ENCODE results near the gene NFATC2.

NFATC2 gene

DNA sequence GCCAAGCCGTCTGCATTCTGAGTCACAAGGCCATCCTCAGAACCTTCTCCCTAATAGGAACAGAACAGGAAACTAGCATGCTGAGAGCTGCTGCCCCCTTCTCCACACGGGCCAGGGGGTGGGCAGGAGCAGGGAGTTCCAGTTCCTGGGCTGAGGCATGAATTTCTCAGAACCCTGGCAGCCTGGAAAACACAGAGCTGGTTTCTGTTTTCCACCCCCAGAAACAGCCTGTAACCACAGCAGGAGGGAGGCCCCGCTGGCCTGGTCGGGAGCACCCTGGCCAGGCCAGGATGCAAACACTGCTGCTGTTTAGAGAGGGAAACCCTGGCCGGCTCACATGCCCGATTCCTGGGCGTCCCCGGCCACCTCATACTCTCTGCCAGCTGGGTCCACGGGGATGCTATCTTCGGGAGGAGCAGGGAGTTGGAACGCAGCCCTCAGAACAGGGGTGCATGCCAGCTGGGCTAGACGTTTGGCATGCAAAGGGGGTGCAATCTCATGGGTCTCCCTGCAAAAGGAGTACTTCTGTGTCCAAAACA is 130.1 kb downstream of the NFATC2 start:
- TF ChIP-seq ZNF274 (IDR thresholded peaks at IDR 0.05; ENCODE audit: low read depth, low read length), result no peak
- no peak overlapping the region for H3K4me3 ChIP-seq (ENCODE audit: low read length)

- TF ChIP-seq ZNF274 (IDR thresholded peaks at IDR 0.05; ENCODE audit: low read depth, low read length), result no peak
- H3K4me3 ChIP-seq (ENCODE audit: low read length), result no peak overlapping the region
Measured at GRCh38 chr20:51411870-51412269, 130.6 kb downstream of the NFATC2 start.

- H3K4me3 ChIP-seq (ENCODE audit: low read length), result no peak overlapping the region
- no peak for TF ChIP-seq ZNF274 (IDR thresholded peaks at IDR 0.05; ENCODE audit: low read depth, low read length)
Measured at GRCh38 chr20:51410586-51411325, 131.8 kb downstream of the NFATC2 start.

GRCh38 chr20:51409192-51409880 is 133.2 kb downstream of the NFATC2 start:
- no peak for TF ChIP-seq ZNF274 (IDR thresholded peaks at IDR 0.05; ENCODE audit: low read depth, low read length)
- H3K4me3 ChIP-seq (ENCODE audit: low read length), result no peak overlapping the region

GRCh38 chr20:51404297-51405060 is 138.0 kb downstream of the NFATC2 start:
- TF ChIP-seq ZNF274 (IDR thresholded peaks at IDR 0.05; ENCODE audit: low read depth, low read length), result no peak
- H3K4me3 ChIP-seq (ENCODE audit: low read length), result no peak overlapping the region

GRCh38 chr20:51403466-51404220 is 138.9 kb downstream of the NFATC2 start:
- H3K4me3 ChIP-seq (ENCODE audit: low read length), result no peak overlapping the region
- TF ChIP-seq ZNF274 (IDR thresholded peaks at IDR 0.05; ENCODE audit: low read depth, low read length), result no peak

DNA sequence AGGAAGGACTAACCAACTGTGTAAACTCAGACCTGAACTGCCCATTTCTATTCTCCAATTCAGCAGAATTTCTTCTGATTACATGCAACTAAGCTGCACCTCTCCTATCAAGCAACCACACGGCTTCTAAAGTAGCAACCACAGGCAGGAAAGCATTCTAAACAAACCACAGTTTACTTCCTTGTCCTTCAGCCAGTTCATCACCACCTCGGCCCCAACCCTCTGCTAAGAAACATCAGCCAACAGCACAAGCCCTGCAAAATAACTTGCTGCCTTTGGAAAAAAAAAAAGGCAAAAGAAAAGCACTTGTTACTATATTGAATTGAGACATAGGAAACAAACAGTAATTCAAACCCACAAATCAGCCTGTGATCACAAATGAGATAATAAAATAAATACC is 140.3 kb downstream of the NFATC2 start:
- H3K4me3 ChIP-seq (ENCODE audit: low read length), result no peak overlapping the region

DNA sequence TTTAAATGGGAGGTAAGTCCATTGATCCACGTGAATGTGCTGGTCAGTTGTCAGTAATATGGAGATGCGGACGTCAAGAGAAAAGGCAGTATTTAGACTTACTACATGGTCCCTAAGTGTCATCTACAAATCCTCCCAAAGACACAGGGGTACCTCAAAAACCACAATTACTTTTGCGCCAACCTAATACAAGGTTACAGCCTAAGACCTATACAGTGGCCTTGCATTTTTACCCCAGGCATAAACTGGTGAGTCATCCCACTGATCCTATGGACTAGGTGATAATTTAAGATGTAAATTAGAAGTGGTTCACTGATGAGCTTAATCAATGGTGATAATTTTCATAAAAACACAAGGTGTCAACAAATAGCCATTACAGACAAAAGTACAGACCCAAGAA is 141.0 kb downstream of the NFATC2 start:
- TF ChIP-seq ZNF274 (IDR thresholded peaks at IDR 0.05; ENCODE audit: low read depth, low read length), result no peak

More for the DNA sequence above, 140.3 kb downstream of the NFATC2 start:
- no peak for TF ChIP-seq ZNF274 (IDR thresholded peaks at IDR 0.05; ENCODE audit: low read depth, low read length)

DNA sequence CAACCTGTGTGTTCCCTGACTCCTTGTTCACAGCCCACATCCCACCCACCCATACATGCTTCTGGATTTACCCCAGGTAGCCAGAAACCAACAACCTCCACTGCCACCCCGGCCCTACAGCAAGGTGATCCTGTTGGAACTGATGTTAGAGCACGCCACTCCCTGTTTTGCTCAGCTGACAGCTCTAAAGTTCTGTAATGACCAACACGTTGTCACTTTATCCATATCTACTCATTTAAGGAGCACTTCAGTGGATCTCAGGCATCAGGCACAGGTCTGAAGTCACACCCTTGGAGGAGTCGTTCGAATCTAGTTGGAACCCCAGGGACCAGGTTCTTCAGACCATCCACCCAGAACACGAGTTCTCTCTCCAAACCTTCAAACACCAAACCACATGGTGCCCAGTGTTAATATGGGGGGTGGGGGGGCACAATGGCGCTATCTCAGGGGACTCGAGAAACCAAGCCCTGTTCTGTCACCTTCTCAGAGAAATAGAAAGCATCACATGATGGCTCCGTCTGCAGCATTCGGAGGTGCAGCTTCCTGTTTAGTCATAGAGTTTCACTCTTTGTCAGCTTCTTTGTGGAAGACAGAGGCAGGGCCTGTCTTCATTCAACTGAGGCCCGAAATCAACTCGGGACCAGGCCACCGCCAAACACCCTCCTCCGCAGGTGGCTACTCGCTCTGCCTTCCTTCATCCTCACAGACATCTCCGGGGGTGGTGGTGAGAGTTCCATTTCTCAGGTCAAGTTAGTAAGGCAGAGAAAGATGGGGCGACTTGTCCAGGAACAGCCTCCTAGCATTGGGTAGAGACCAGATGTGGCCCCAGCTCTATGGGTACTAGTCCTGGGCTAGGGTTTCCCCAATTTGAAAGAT is 142.2 kb downstream of the NFATC2 start:
- TF ChIP-seq ZNF274 (IDR thresholded peaks at IDR 0.05; ENCODE audit: low read depth, low read length), result no peak
- H3K4me3 ChIP-seq (ENCODE audit: low read length), result no peak overlapping the region; the same call in 1 of the 2 replicates

More for the DNA sequence above, 141.0 kb downstream of the NFATC2 start:
- H3K4me3 ChIP-seq (ENCODE audit: low read length), result no peak overlapping the region

- no peak for TF ChIP-seq ZNF274 (IDR thresholded peaks at IDR 0.05; ENCODE audit: low read depth, low read length)
- no peak overlapping the region for H3K4me3 ChIP-seq (ENCODE audit: low read length)
Measured at GRCh38 chr20:51399006-51399890, 143.3 kb downstream of the NFATC2 start.

GRCh38 chr20:51398552-51398951 is 144.0 kb downstream of the NFATC2 start:
- no peak for TF ChIP-seq ZNF274 (IDR thresholded peaks at IDR 0.05; ENCODE audit: low read depth, low read length)
- H3K4me3 ChIP-seq (ENCODE audit: low read length), result no peak overlapping the region

DNA sequence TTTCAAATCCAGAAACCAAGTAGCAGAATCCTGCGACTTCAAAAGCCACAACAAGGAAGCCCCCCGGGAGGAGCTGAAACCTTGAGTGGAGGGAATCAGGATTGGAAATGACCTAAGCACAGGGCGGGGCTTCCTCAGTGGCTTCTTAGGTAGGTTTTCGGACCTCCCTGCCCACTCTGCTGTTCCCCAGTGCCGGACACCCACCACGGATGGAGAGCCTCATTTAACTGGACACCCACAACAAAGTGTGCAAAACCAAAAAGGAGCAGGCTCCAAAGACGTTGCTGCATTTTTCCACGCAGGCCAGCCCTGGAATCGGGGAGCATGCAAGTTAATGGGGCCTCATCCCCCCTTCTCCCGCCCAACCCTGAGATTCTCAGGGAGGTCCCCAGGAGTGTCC is 144.4 kb downstream of the NFATC2 start:
- no peak overlapping the region for H3K4me3 ChIP-seq (ENCODE audit: low read length)
- no peak for TF ChIP-seq ZNF274 (IDR thresholded peaks at IDR 0.05; ENCODE audit: low read depth, low read length)

Measured in GM08714 (cell line).